Liver (tissue), 9 donors: ENCODE measurements around the gene PDILT. TPM values are rescaled to one million over a fixed set of nuclear protein-coding genes. Genes with fewer than 3 reads are reported as not detected.
"Not testable (repeated sequence)": the region's sequence is repeated elsewhere in the genome, so short reads cannot be mapped to it uniquely, and the experiment has no call there.

Source experiments
- DNase-seq: peaks from one replicate; pipeline ENCODE4 v3.0.0-alpha.2; 2017; ENCODE audit warnings: low spot score
- H3K27ac ChIP-seq, 2 donors: one replicate each; pipeline ENCODE4 v1.7.0; 2013; ENCODE audit warnings: inconsistent platforms in 2 of 2, low read length in 2 of 2, control low read depth in 1 of 2, low read depth in 1 of 2, mild to moderate bottlenecking in 1 of 2
- H3K27me3 ChIP-seq, 4 donors: one replicate each; pipeline versions ENCODE4 v1.6.1 to v1.7.0; 2013; ENCODE audit warnings: low read length in 3 of 4, inconsistent platforms in 1 of 4, mild to moderate bottlenecking in 1 of 4, moderate library complexity in 1 of 4; ENCODE audit not compliant: control insufficient read depth in 4 of 4, insufficient read depth in 4 of 4
- H3K36me3 ChIP-seq, 4 donors: one replicate each; pipeline versions ENCODE4 v1.6.1 to v1.7.0; 2013; ENCODE audit warnings: low read length in 3 of 4, mild to moderate bottlenecking in 3 of 4, low read depth in 1 of 4, moderate library complexity in 1 of 4; ENCODE audit not compliant: control insufficient read depth in 4 of 4, insufficient read depth in 3 of 4
- H3K4me1 ChIP-seq, 4 donors: one replicate each; pipeline versions ENCODE4 v1.6.1 to v1.7.0; 2013; ENCODE audit warnings: low read length in 3 of 4, mild to moderate bottlenecking in 3 of 4, moderate library complexity in 1 of 4; ENCODE audit not compliant: control insufficient read depth in 4 of 4, insufficient read depth in 4 of 4
- H3K4me3 ChIP-seq, 3 donors: one replicate each; pipeline versions ENCODE4 v1.6.1 to v1.7.0; 2013; ENCODE audit warnings: low read length in 3 of 3, control low read depth in 1 of 3, low read depth in 1 of 3, mild to moderate bottlenecking in 1 of 3
- H3K9ac ChIP-seq, 2 donors: one replicate each; pipeline ENCODE4 v1.7.0; 2013; ENCODE audit warnings: low read length in 2 of 2, mild to moderate bottlenecking in 2 of 2, moderate library complexity in 2 of 2, control low read depth in 1 of 2, low read depth in 1 of 2
- H3K9me3 ChIP-seq, 4 donors: one replicate each; pipeline versions ENCODE4 v1.6.1 to v1.7.0; 2013; ENCODE audit warnings: low read length in 3 of 4; ENCODE audit not compliant: control insufficient read depth in 4 of 4
- CTCF ChIP-seq: fragments of 150-350 bp; IDR thresholded peaks from 2 replicates; pipeline ENCODE4 v1.5.1; 2017; ENCODE audit warnings: improper control_type of control experiment, low read depth, low read length; ENCODE audit not compliant: missing input control
- EGR1 ChIP-seq, 2 donors: IDR thresholded peaks; 2 replicates each; pipeline ENCODE4 v1.6.1; 2016 to 2018; ENCODE audit warnings: antibody characterized with exemption in 2 of 2, low read depth in 2 of 2
- HNF4A ChIP-seq, 2 donors: conservative IDR thresholded peaks; 2 replicates each; pipeline ENCODE4 v1.6.1; 2016; ENCODE audit warnings: antibody characterized with exemption in 2 of 2, mild to moderate bottlenecking in 2 of 2
- JUND ChIP-seq, 2 donors: IDR thresholded peaks; 2 replicates each; pipeline ENCODE4 v1.6.1; 2016; ENCODE audit warnings: antibody characterized with exemption in 2 of 2
- RXRA ChIP-seq, 2 donors: IDR thresholded peaks; 2 replicates each; pipeline ENCODE4 v1.6.1; 2017 to 2018; ENCODE audit warnings: antibody characterized with exemption in 2 of 2, mild to moderate bottlenecking in 1 of 2
- WGBS: extraction: QIAGEN DNeasy Blood & Tissue Kit; methylation state at CpG from one replicate; pipeline ENCODE4 v1.1.7; 2013; 5-methylcytosine and 5-hydroxymethylcytosine counted together
- polyA plus RNA-seq, 2 donors: library from polyadenylated mRNA; stranded (reverse) in 1 of 2; unstranded in 1 of 2; fragments of 200-250 nt in 1 of 2; fragments of >200 nt in 1 of 2; fragmentation: Nextera tagmentation in 1 of 2; extraction: Ambion mirVana in 1 of 2; gene quantifications; one replicate each; pipeline versions ENCODE4 v1.2.1 to v1.2.3, GENCODE V29; 2013 to 2015
- total RNA-seq, 2 donors: library from RNA; depleted of rRNA; stranded (reverse); fragments of >200 nt; gene quantifications; one replicate each; pipeline ENCODE4 v1.2.3, GENCODE V29; 2014
- TF ChIP-seq, protein P1 (sequence below): IDR thresholded peaks from 2 replicates; pipeline ENCODE4 v1.6.1; 2016; ENCODE audit warnings: antibody characterized with exemption, mild to moderate bottlenecking
- TF ChIP-seq, protein P2 (sequence below): IDR thresholded peaks from 2 replicates; pipeline ENCODE4 v1.6.1; 2016; ENCODE audit warnings: antibody characterized with exemption
- donor health status: healthy.
- donor health status: healthy.
- donor health status: healthy.
- donor health status: healthy.
- donor health status: healthy.

The PDILT gene
- total and polyA plus RNA-seq, 4 donors = not detected

DNA sequence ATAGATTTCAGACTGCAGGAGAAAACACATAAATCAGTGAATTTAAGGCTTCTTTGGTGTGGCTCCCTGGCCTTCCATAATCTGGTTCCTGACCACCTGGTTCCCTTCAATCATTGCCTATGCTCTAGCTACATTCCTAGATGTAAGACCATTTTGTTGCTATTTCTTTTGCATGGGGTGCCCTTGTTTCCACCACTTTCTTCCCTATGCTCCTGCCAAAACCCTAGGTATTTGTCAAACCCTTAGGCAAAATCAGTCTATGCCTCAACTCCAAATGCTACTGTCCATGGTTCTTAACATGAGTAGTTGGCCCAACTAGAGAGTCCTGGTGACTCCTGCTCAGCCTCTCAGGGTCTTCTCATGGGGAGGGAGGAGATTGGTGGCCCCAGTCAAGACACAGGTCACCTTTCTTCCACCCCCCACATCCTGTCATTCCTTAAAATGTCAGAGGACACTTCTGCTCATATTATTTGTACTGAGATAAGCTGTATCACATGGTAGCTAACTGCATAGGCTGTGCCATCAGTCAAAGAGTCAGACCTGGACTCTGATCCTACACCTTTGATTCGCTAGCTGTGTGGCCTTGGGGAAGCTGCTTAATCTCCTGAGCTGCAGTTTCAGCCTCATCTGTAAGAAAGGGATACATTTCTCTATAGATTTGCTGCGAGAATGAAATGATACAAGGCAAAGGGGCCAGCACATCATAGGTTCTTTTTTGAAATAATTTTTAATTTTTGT lies 19.8 kb upstream of the PDILT start (continued):
- TF ChIP-seq, protein P1, sequence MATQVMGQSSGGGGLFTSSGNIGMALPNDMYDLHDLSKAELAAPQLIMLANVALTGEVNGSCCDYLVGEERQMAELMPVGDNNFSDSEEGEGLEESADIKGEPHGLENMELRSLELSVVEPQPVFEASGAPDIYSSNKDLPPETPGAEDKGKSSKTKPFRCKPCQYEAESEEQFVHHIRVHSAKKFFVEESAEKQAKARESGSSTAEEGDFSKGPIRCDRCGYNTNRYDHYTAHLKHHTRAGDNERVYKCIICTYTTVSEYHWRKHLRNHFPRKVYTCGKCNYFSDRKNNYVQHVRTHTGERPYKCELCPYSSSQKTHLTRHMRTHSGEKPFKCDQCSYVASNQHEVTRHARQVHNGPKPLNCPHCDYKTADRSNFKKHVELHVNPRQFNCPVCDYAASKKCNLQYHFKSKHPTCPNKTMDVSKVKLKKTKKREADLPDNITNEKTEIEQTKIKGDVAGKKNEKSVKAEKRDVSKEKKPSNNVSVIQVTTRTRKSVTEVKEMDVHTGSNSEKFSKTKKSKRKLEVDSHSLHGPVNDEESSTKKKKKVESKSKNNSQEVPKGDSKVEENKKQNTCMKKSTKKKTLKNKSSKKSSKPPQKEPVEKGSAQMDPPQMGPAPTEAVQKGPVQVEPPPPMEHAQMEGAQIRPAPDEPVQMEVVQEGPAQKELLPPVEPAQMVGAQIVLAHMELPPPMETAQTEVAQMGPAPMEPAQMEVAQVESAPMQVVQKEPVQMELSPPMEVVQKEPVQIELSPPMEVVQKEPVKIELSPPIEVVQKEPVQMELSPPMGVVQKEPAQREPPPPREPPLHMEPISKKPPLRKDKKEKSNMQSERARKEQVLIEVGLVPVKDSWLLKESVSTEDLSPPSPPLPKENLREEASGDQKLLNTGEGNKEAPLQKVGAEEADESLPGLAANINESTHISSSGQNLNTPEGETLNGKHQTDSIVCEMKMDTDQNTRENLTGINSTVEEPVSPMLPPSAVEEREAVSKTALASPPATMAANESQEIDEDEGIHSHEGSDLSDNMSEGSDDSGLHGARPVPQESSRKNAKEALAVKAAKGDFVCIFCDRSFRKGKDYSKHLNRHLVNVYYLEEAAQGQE = peak; percentile 98
- TF ChIP-seq, protein P2, sequence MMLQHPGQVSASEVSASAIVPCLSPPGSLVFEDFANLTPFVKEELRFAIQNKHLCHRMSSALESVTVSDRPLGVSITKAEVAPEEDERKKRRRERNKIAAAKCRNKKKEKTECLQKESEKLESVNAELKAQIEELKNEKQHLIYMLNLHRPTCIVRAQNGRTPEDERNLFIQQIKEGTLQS = peak; percentile 14
- TF ChIP-seq CTCF (no peak), EGR1 (IDR thresholded peaks at IDR 0.05; ENCODE audit: low read depth in 2 of 2) (no peak)

- H3K36me3 ChIP-seq, H3K27me3 ChIP-seq, DNase-seq, H3K9ac ChIP-seq, H3K4me3 ChIP-seq, H3K9me3 ChIP-seq: not testable (repeated sequence)
- WGBS = 32% methylated on average over 5 of the region's 5 CpGs
- peak overlapping the region; percentile 80 to 91 for H3K27ac ChIP-seq
- peaks cover 4 to 42% (median 23%) of the 10 kb centered on the region in 4 donors for H3K4me1 ChIP-seq
- TF ChIP-seq HNF4A (conservative IDR thresholded peaks at IDR 0.05) (peak in 1 of 2 donors; percentile 40), RXRA (IDR thresholded peaks at IDR 0.05) (peak; percentile 54 to 71)
Observed at GRCh38 chr16:20423772-20424128, 19.2 kb upstream of the PDILT start.

GRCh38 chr16:20421748-20422147 lies 17.2 kb upstream of the PDILT start:
- Histone ChIP-seq H3K4me1 (peaks cover 4 to 30% (median 20%) of the 10 kb centered on the region in 4 donors), H3K36me3 (peaks cover 1 to 16% (median 6%) of the 10 kb centered on the region in 4 donors)
- not testable (repeated sequence) for H3K9ac ChIP-seq, H3K4me3 ChIP-seq, H3K9me3 ChIP-seq, H3K27me3 ChIP-seq, DNase-seq, H3K27ac ChIP-seq
- TF ChIP-seq JUND (IDR thresholded peaks at IDR 0.05) (peak in 1 of 2 donors; percentile 12), HNF4A (conservative IDR thresholded peaks at IDR 0.05) (peak; percentile 40 to 47), RXRA (IDR thresholded peaks at IDR 0.05) (peak; percentile 38 to 58)
- 35% methylated on average over 2 of the region's 2 CpGs for WGBS

- peaks cover 1 to 22% (median 10%) of the 10 kb centered on the region in 4 donors for H3K4me1 ChIP-seq
- H3K4me3 ChIP-seq, DNase-seq, H3K9ac ChIP-seq, H3K9me3 ChIP-seq, H3K27ac ChIP-seq, H3K27me3 ChIP-seq: not testable (repeated sequence)
- 90% methylated on average over 8 of the region's 8 CpGs for WGBS
- H3K36me3 ChIP-seq = peaks cover 1 to 16% (median 6%) of the 10 kb centered on the region in 4 donors
Observed at GRCh38 chr16:20419093-20419492, 14.6 kb upstream of the PDILT start.
